Mesendoderm (in vitro differentiated cells): ENCODE data around the gene CYP4F2.
A peak's percentile ranks its signal among the peaks of the same experiment; 100 is the strongest.
"Not testable (repeated sequence)": the region's sequence is repeated elsewhere in the genome, so short reads cannot be mapped to it uniquely, and the experiment has no call there.

Source experiments
- DNase-seq: peaks from one replicate; pipeline ENCODE4 v3.0.0; 2013
- H2AK5ac ChIP-seq: 2 replicates; pipeline ENCODE4 v1.6.1; 2013; ENCODE audit warnings: low read length, inconsistent platforms
- H2BK120ac ChIP-seq: 2 replicates; pipeline ENCODE4 v1.6.1; 2013; ENCODE audit warnings: low read depth, mild to moderate bottlenecking, low read length, moderate library complexity, mixed read lengths
- H2BK15ac ChIP-seq: replicated peaks from 2 replicates; pipeline ENCODE4 v1.6.1; 2013; ENCODE audit warnings: low read depth, mild to moderate bottlenecking, moderate library complexity
- H2BK5ac ChIP-seq: 2 replicates; pipeline ENCODE4 v1.6.1; 2013; ENCODE audit warnings: low read length, inconsistent platforms
- H3K18ac ChIP-seq: 2 replicates; pipeline ENCODE4 v1.6.1; 2013; ENCODE audit warnings: mild to moderate bottlenecking, low read length, mixed read lengths
- H3K23ac ChIP-seq: one replicate; pipeline ENCODE4 v1.6.1; 2013; ENCODE audit warnings: low read length
- H3K27ac ChIP-seq: 2 replicates; pipeline ENCODE4 v1.5.1; 2013; ENCODE audit warnings: low read depth, mild to moderate bottlenecking, inconsistent platforms, low read length, moderate library complexity
- H3K27me3 ChIP-seq: 2 replicates; pipeline ENCODE4 v1.6.1; 2013; ENCODE audit warnings: low read length, control low read depth, mild to moderate bottlenecking, inconsistent platforms; ENCODE audit not compliant: insufficient read depth, poor library complexity
- H3K36me3 ChIP-seq: 2 replicates; pipeline ENCODE4 v1.6.1; 2013; ENCODE audit warnings: low read length, inconsistent platforms; ENCODE audit not compliant: control insufficient read depth, insufficient read depth
- H3K4ac ChIP-seq: one replicate; pipeline ENCODE4 v1.6.1; 2013; ENCODE audit warnings: low read depth, mild to moderate bottlenecking, low read length, moderate library complexity
- H3K4me1 ChIP-seq: 2 replicates; pipeline ENCODE4 v1.6.1; 2013; ENCODE audit warnings: low read depth, low read length, inconsistent platforms; ENCODE audit not compliant: control insufficient read depth
- H3K4me2 ChIP-seq: 2 replicates; pipeline ENCODE4 v1.6.1; 2013; ENCODE audit warnings: low read length
- H3K4me3 ChIP-seq: 2 replicates; pipeline ENCODE4 v1.5.1; 2013; ENCODE audit warnings: mild to moderate bottlenecking, low read length
- H3K56ac ChIP-seq: one replicate; pipeline ENCODE4 v1.6.1; 2013; ENCODE audit warnings: low read length
- H3K79me1 ChIP-seq: 2 replicates; pipeline ENCODE4 v1.6.1; 2013; ENCODE audit warnings: low read length, inconsistent platforms
- H3K79me2 ChIP-seq: 2 replicates; pipeline ENCODE4 v1.6.1; 2013; ENCODE audit warnings: mild to moderate bottlenecking, low read length; ENCODE audit not compliant: control insufficient read depth, insufficient read depth
- H3K9ac ChIP-seq: 2 replicates; pipeline ENCODE4 v1.6.1; 2013; ENCODE audit warnings: low read length, inconsistent platforms
- H4K5ac ChIP-seq: one replicate; pipeline ENCODE4 v1.6.1; 2013; ENCODE audit warnings: low read length
- H4K8ac ChIP-seq: one replicate; pipeline ENCODE4 v1.6.1; 2013; ENCODE audit warnings: low read depth, mild to moderate bottlenecking, control low read depth, low read length, moderate library complexity
- WGBS: extraction: QIAGEN DNeasy Blood & Tissue Kit; methylation state at CpG from one replicate; pipeline ENCODE4 v1.1.7; 2013; ENCODE audit warnings: low lambda C conversion rate, missing lambda C conversion rate; ENCODE audit not compliant: insufficient coverage; ENCODE audit errors: extremely low coverage; 5-methylcytosine and 5-hydroxymethylcytosine counted together

The CYP4F2 gene

DNA sequence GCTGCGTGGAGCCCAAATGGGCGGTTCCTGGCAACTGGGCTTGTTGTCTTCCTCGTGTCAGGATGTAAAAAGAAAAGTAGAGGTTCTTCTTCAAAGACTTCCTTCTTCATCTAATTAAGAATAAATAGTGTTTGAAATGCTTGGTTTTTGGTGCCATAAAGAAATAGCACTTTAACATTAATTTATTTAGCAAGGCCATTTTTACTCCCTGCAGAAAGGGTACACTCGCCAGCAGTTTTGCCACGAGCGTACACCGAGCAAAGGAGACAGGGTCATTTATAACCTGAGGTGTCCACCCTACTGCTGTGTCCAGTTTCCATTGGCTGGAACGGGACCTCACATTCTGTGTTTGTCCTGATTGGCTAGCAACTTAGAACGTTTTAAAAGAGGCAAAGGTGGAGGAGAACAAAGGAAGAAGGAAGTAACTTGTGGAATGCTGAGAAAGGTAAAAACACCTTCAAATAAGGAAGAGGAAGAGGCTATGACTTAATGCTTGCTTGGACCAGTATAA is 60.6 kb downstream of the CYP4F2 start:
- H3K56ac ChIP-seq = peak overlapping the region; percentile 15
- no peaks in the 10 kb centered on the region for H3K79me2 ChIP-seq
- no peaks in the 10 kb centered on the region for H3K4me1 ChIP-seq
- no peaks in the 10 kb centered on the region for H3K27me3 ChIP-seq
- H3K27ac ChIP-seq = peak overlapping the region; percentile 91
- H3K79me1 ChIP-seq = no peaks in the 10 kb centered on the region
- H3K23ac ChIP-seq = no peak overlapping the region
- no peak for DNase-seq
- H3K18ac ChIP-seq = no peak overlapping the region
- no CpG with 5 or more reads among the region's 9 CpGs for WGBS
- H3K4ac ChIP-seq = no peak overlapping the region
- H3K36me3 ChIP-seq = no peaks in the 10 kb centered on the region
- H4K5ac ChIP-seq = no peak overlapping the region
- no peak overlapping the region for H3K4me2 ChIP-seq
- no peak overlapping the region for H2AK5ac ChIP-seq
- H3K4me3 ChIP-seq = no peak overlapping the region
- no peak overlapping the region for H2BK5ac ChIP-seq
- no peak overlapping the region for H2BK15ac ChIP-seq
- no peak overlapping the region for H2BK120ac ChIP-seq
- H4K8ac ChIP-seq = no peak overlapping the region
- no peak overlapping the region for H3K9ac ChIP-seq

DNA sequence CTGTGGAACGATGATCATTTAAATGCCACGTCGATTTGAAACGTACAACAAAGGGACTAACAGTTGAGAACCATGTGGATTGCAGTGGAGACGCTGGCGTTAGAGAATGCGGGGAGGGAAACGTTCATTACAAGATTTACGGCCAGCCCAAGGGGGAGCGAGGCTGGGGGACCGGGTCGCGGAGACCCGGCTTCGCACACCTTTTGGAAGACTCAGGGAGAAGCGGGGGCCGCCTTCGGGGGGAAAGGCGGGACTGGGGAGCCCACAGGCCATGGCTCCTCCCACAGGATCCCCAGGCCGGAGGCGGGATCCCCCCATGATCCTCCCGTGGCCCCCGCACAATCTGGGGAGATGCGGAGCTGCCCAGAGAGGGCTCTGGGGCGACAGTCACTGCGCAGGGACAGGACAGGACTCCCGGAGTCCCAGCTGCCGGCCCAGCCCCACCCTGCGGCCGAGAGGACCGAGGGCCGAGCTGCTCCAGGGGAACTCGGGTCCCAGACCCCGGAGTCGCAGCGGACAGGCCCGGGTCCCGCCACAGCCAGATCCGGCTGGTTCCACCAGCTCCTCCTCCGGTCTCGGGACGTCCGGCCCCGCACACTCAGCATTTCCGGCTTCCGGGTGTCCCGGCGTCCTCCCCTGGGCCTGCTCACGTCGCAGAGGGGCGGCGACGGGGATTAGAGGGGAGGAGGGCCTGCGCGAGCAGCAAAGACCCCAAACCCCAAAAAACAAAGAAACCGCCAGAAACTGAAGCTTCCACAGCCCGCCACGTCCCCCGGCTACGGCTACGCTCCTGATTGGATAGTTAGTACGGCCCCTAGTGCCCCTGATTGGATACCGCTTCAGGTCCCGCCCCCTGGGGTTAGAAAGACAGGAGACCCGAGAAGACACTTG is 61.3 kb downstream of the CYP4F2 start:
- DNase-seq = peak; percentile 94
- H3K56ac ChIP-seq = peak overlapping the region; percentile 72
- H3K36me3 ChIP-seq = no peaks in the 10 kb centered on the region
- WGBS = no CpG with 5 or more reads among the region's 65 CpGs
- peak overlapping the region; percentile 48 for H3K4me3 ChIP-seq
- H3K18ac ChIP-seq = peak overlapping the region; percentile 61
- H3K79me2 ChIP-seq = no peaks in the 10 kb centered on the region
- H3K4me1 ChIP-seq = no peaks in the 10 kb centered on the region
- no peak overlapping the region for H4K5ac ChIP-seq
- H2BK120ac ChIP-seq = no peak overlapping the region
- H3K27me3 ChIP-seq = no peaks in the 10 kb centered on the region
- H4K8ac ChIP-seq = peak overlapping the region; percentile 77
- H3K4me2 ChIP-seq = peak overlapping the region; percentile 18
- no peaks in the 10 kb centered on the region for H3K79me1 ChIP-seq
- H3K23ac ChIP-seq = no peak overlapping the region
- H3K4ac ChIP-seq = peak overlapping the region; percentile 5
- H2BK15ac ChIP-seq = no peak overlapping the region
- no peak overlapping the region for H2BK5ac ChIP-seq
- peak overlapping the region; percentile 72 for H3K9ac ChIP-seq
- H3K27ac ChIP-seq = peak overlapping the region; percentile 91
- no peak overlapping the region for H2AK5ac ChIP-seq

- H3K4ac ChIP-seq, H2BK120ac ChIP-seq, H4K5ac ChIP-seq, H3K79me2 ChIP-seq, H3K4me2 ChIP-seq, H2BK5ac ChIP-seq, H3K18ac ChIP-seq, H3K36me3 ChIP-seq, H4K8ac ChIP-seq, H2BK15ac ChIP-seq, H2AK5ac ChIP-seq, H3K4me3 ChIP-seq, H3K23ac ChIP-seq, H3K79me1 ChIP-seq, DNase-seq, H3K27ac ChIP-seq, H3K27me3 ChIP-seq, H3K4me1 ChIP-seq: not testable (repeated sequence)
- H3K56ac ChIP-seq = peak overlapping the region; percentile 72
- H3K9ac ChIP-seq = peak overlapping the region; percentile 72
- WGBS = no CpG with 5 or more reads among the region's 11 CpGs
Measured at GRCh38 chr19:15835565-15836329, 62.1 kb downstream of the CYP4F2 start.

- not testable (repeated sequence) for H2BK5ac ChIP-seq, H3K36me3 ChIP-seq, H4K5ac ChIP-seq, H3K4me1 ChIP-seq, H4K8ac ChIP-seq, H3K4me2 ChIP-seq, H2AK5ac ChIP-seq, H3K18ac ChIP-seq, H3K23ac ChIP-seq, H2BK120ac ChIP-seq, DNase-seq, H3K56ac ChIP-seq, H3K27ac ChIP-seq, H2BK15ac ChIP-seq, H3K79me1 ChIP-seq, H3K27me3 ChIP-seq, H3K79me2 ChIP-seq, H3K4ac ChIP-seq, H3K9ac ChIP-seq, H3K4me3 ChIP-seq
- WGBS = no CpG with 5 or more reads among the region's 3 CpGs
Measured at GRCh38 chr19:15834232-15834631, 63.6 kb downstream of the CYP4F2 start.

DNA sequence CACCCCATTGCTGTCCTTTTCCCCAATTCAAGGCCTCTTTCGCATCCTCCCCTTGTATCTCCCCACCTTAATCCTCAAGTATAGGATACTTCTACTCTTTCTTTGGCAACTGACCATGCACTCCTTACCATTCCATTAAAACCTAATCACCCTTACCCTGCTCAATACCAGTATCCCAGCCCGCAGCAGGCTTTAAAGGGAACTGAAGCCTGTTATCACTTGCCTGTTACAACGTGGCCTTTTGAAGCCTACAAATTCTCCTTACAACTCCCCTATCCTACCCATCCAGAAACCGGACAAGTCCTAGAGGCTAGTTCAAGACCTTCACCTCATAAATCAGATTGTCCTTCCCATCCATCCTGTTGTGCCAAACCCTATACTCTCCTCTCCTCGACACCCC is 66.2 kb downstream of the CYP4F2 start:
- Histone ChIP-seq H3K18ac (no peak overlapping the region), H3K27me3 (no peaks in the 10 kb centered on the region), H3K4ac (no peak overlapping the region), H2BK15ac (no peak overlapping the region), H4K5ac (no peak overlapping the region), H2AK5ac (no peak overlapping the region), H2BK5ac (no peak overlapping the region), H3K27ac (no peak overlapping the region), H3K23ac (no peak overlapping the region), H3K79me1 (no peaks in the 10 kb centered on the region), H3K4me3 (no peak overlapping the region), H3K36me3 (no peaks in the 10 kb centered on the region), H3K4me1 (no peaks in the 10 kb centered on the region), H2BK120ac (no peak overlapping the region), H4K8ac (no peak overlapping the region), H3K56ac (no peak overlapping the region), H3K79me2 (no peaks in the 10 kb centered on the region), H3K4me2 (no peak overlapping the region), H3K9ac (no peak overlapping the region)
- DNase-seq = no peak
- WGBS = no CpG with 5 or more reads among the region's 5 CpGs
